Measurements from ENCODE around the gene LRRC57. TPM values are rescaled to one million over a fixed set of nuclear protein-coding genes. Genes with fewer than 3 reads are reported as not detected.

LRRC57 gene
- total RNA-seq, 1 donor, result 21.6 TPM

- no peak for TF ChIP-seq CTCF (IDR thresholded peaks at IDR 0.05; ENCODE audit: insufficient read depth, low read length)
- no peak for DNase-seq (ENCODE audit: low read depth)
- H3K4me3 ChIP-seq (ENCODE audit: low read depth, low read length), result no peak overlapping the region
Measured at GRCh38 chr15:42523331-42523730, 25.3 kb downstream of the LRRC57 start.

GRCh38 chr15:42511007-42511391 is 37.6 kb downstream of the LRRC57 start:
- peak; percentile 89 for DNase-seq (ENCODE audit: low read depth)
- TF ChIP-seq CTCF (IDR thresholded peaks at IDR 0.05; ENCODE audit: insufficient read depth, low read length), result no peak
- H3K4me3 ChIP-seq (ENCODE audit: low read depth, low read length), result peak overlapping the region; percentile 23

GRCh38 chr15:42510258-42511006 is 38.2 kb downstream of the LRRC57 start:
- no peak for TF ChIP-seq CTCF (IDR thresholded peaks at IDR 0.05; ENCODE audit: insufficient read depth, low read length)
- no peak for DNase-seq (ENCODE audit: low read depth)
- H3K4me3 ChIP-seq (ENCODE audit: low read depth, low read length), result peak overlapping the region; percentile 16

GRCh38 chr15:42508263-42508690 is 40.3 kb downstream of the LRRC57 start:
- peak; percentile 62 for DNase-seq (ENCODE audit: low read depth)
- peak; percentile 21 for TF ChIP-seq CTCF (IDR thresholded peaks at IDR 0.05; ENCODE audit: insufficient read depth, low read length)
- H3K4me3 ChIP-seq (ENCODE audit: low read depth, low read length), result no peak overlapping the region

GRCh38 chr15:42507514-42507913 is 41.1 kb downstream of the LRRC57 start:
- no peak for TF ChIP-seq CTCF (IDR thresholded peaks at IDR 0.05; ENCODE audit: insufficient read depth, low read length)

GRCh38 chr15:42504631-42505030 is 44.0 kb downstream of the LRRC57 start:
- DNase-seq (ENCODE audit: low read depth), result no peak
- no peak overlapping the region for H3K4me3 ChIP-seq (ENCODE audit: low read depth, low read length)
- TF ChIP-seq CTCF (IDR thresholded peaks at IDR 0.05; ENCODE audit: insufficient read depth, low read length), result no peak

More at GRCh38 chr15:42507514-42507913, 41.1 kb downstream of the LRRC57 start:
- DNase-seq (ENCODE audit: low read depth), result no peak
- no peak overlapping the region for H3K4me3 ChIP-seq (ENCODE audit: low read depth, low read length)

GRCh38 chr15:42503825-42504224 is 44.8 kb downstream of the LRRC57 start:
- DNase-seq (ENCODE audit: low read depth), result no peak
- TF ChIP-seq CTCF (IDR thresholded peaks at IDR 0.05; ENCODE audit: insufficient read depth, low read length), result no peak
- no peak overlapping the region for H3K4me3 ChIP-seq (ENCODE audit: low read depth, low read length)

All from fibroblast of the aortic adventitia (primary cell).